PC-9 (cell line): ENCODE data around the gene PTPRD.

Experiments used
- EZH2 ChIP-seq: fragments of 200-600 bp; sonication (generic); IDR thresholded peaks from 2 replicates; pipeline ENCODE4 v1.8.0; 2017; ENCODE audit warnings: antibody characterized with exemption, low read depth
- TF ChIP-seq, protein P1 (sequence below): fragments of 200-600 bp; sonication (generic); conservative IDR thresholded peaks from 2 replicates; pipeline ENCODE4 v1.6.1; 2017; ENCODE audit warnings: mixed run types, antibody characterized with exemption, mild to moderate bottlenecking, moderate library complexity

DNA sequence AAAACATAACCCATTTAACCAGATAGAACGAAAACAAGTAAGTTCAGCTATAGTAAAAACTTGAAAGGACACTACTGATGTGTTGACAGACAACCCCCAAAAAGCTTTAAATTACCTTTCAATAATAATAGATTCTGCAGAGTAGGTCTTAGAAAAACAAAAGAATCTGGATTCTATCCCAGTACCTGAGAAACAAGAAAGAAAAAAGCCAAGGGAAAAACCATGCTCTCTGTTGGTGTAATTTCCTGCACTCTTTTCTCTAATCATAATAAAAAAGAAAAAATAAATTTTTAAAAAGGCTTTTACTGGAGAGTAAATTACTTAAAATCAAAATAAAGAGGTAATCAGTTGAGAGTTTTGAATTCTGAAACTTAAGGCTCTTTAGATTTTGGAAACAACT lies 1090.4 kb downstream of the PTPRD start:
- TF ChIP-seq, protein P1, sequence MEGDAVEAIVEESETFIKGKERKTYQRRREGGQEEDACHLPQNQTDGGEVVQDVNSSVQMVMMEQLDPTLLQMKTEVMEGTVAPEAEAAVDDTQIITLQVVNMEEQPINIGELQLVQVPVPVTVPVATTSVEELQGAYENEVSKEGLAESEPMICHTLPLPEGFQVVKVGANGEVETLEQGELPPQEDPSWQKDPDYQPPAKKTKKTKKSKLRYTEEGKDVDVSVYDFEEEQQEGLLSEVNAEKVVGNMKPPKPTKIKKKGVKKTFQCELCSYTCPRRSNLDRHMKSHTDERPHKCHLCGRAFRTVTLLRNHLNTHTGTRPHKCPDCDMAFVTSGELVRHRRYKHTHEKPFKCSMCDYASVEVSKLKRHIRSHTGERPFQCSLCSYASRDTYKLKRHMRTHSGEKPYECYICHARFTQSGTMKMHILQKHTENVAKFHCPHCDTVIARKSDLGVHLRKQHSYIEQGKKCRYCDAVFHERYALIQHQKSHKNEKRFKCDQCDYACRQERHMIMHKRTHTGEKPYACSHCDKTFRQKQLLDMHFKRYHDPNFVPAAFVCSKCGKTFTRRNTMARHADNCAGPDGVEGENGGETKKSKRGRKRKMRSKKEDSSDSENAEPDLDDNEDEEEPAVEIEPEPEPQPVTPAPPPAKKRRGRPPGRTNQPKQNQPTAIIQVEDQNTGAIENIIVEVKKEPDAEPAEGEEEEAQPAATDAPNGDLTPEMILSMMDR = no peak
- TF ChIP-seq EZH2 = no peak
